Thyroid gland (tissue), 4 donors: ENCODE data around the gene CCSER1.

ENCODE experiments used
- CTCF ChIP-seq, 6 experiments: fragments of 200-600 bp in 3 of 6; fragments of 450-650 bp in 3 of 6; sonication (generic) in 3 of 6; IDR thresholded peaks; one replicate each; pipeline ENCODE4 v1.5.1; 2016 to 2019; ENCODE audit warnings: antibody characterized with exemption in 6 of 6, mild to moderate bottlenecking in 2 of 6, inconsistent platforms in 1 of 6, moderate library complexity in 1 of 6
- POLR2A ChIP-seq, 2 donors: fragments of 450-650 bp; IDR thresholded peaks; one replicate each; pipeline ENCODE4 v1.6.1; 2017; ENCODE audit warnings: antibody characterized with exemption in 2 of 2, mild to moderate bottlenecking in 2 of 2, moderate library complexity in 1 of 2

- no peak for TF ChIP-seq CTCF (IDR thresholded peaks at IDR 0.05)
- TF ChIP-seq POLR2A (IDR thresholded peaks at IDR 0.05): no peak
Observed at GRCh38 chr4:91256751-91257150, 1129.6 kb downstream of the CCSER1 start.
